Measurements from ENCODE around the gene INSRR. TPM values are rescaled to one million over a fixed set of nuclear protein-coding genes. Genes with fewer than 3 reads are reported as not detected.

INSRR gene
- total and polyA plus RNA-seq, 2 of the 4 experiments (the other 2 are of a cell fraction) = not detected

DNA sequence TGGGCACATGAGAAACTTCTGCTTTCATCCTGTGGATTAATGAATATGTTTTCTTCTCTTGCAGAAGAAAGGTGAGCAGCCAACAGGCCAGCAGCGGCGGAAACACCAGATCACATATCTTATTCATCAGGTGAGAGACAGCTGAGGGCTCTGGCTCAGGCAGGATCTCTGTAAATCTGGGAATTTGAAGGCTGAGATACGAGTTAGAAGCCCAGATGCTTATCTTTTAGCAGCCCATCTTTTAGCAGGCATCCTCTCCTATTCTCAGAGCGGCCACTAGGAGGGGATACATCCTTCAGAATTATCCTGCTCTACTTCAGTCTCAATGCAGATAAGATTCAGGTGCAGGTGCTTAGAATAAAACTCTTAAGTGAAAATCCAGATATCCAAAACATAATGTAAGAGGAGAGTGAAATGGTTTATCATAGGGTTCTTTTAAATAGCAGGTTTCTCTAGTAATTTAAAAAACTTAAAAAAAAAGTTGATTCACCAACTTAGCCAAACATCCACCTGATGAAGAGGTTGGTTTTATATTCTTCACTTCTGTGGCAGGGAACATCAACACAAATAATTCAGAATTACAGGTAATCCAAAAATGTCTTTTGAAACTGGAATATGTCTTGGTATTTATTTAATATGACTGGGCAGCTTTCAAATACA, 61.6 kb downstream of the INSRR start:
- Histone ChIP-seq H2BK15ac (ENCODE audit: low read depth, low read length) (no peak overlapping the region), H3K18ac (ENCODE audit: low read depth, low read length) (no peak overlapping the region), H3K9me1 (ENCODE audit: insufficient read depth, low read length) (0 out of 2 replicates have a peak, but pooled peaks cover 3% of the 10 kb centered on the region), H3K27me3 (ENCODE audit: control insufficient read depth, insufficient read depth, low read length) (no peaks in the 10 kb centered on the region), H2AFZ (replicated peaks; ENCODE audit: low read length, poor library complexity) (no peak overlapping the region), H3K27ac (ENCODE audit: insufficient read depth, low read length) (no peak overlapping the region), H2AK5ac (ENCODE audit: low read depth, low read length) (no peak overlapping the region), H4K8ac (ENCODE audit: low read depth in 2 of 2, low read length in 2 of 2) (no peak overlapping the region), H3K9me3 (ENCODE audit: control insufficient read depth, insufficient read depth, low read length) (no peaks in the 10 kb centered on the region), H3K36me3 (ENCODE audit: control insufficient read depth, insufficient read depth, low read length) (peaks cover 55% of the 10 kb centered on the region), H2AK9ac (replicated peaks; ENCODE audit: low read depth, low read length, poor library complexity) (no peak overlapping the region), H2BK120ac (ENCODE audit: low read depth, low read length) (no peak overlapping the region), H3K4me3 (ENCODE audit: insufficient read depth, low read depth, low read length) (no peak overlapping the region), H3K4ac (ENCODE audit: low read depth, low read length) (no peak overlapping the region), H4K20me1 (ENCODE audit: insufficient read depth, low read length) (peaks cover 40% of the 10 kb centered on the region), H3K79me1 (ENCODE audit: low read depth in 1 of 2, low read length in 2 of 2) (peaks cover 0 to 13% of the 10 kb centered on the region in 2 experiments; a peak in 1 of 4 replicates), H2BK20ac (ENCODE audit: low read depth, low read length) (no peak overlapping the region), H3K23ac (ENCODE audit: low read depth, low read length) (no peak overlapping the region), H3K4me1 (ENCODE audit: control insufficient read depth, insufficient read depth, low read length) (peaks cover 9% of the 10 kb centered on the region), H4K5ac (ENCODE audit: low read depth, low read length) (no peak overlapping the region), H3K14ac (replicated peaks; ENCODE audit: low read depth, low read length) (no peak overlapping the region), H3K9ac (ENCODE audit: low read depth, low read length) (no peak overlapping the region), H3K4me2 (ENCODE audit: low read depth, low read length) (no peak overlapping the region), H2BK5ac (ENCODE audit: low read depth, low read length, poor library complexity, severe bottlenecking) (no peak overlapping the region), H3K56ac (ENCODE audit: extremely low read depth, insufficient read depth, low read length) (no peak overlapping the region), H4K91ac (ENCODE audit: insufficient read depth, low read depth, low read length) (no peak overlapping the region)
- ChIA-PET CTCF (interaction anchor here (1.1 to 1.9 kb wide), 6 partner anchors 62 to 95 kb away, joined by 3 to 6 read pairs (median 4); partner anchors contain the start of gene NTRK1), POLR2A (ENCODE audit: unreplicated experiment) (no interaction called here)
- intact Hi-C loops (cut with micrococcal nuclease) (loop anchor here (1.0 to 5.0 kb wide), 4 partner anchors 63 to 125 kb away; partner anchors contain the start of genes LRRC71 and NTRK1), in situ Hi-C loops (cut with MboI; ENCODE audit: low sequenced_read_pairs) (no loop called here), dilution Hi-C loops (cut with HindIII; ENCODE audit: low sequenced_read_pairs, unreplicated experiment) (no loop called here)
- ATAC-seq (ENCODE audit: low read depth) (peak; percentile 69), DNase-seq (peak; percentile 64)
- no CpG with 5 or more reads among the region's 4 CpGs for WGBS, 2 experiments (ENCODE audit: extremely low coverage in 2 of 2, insufficient read length in 1 of 2)
- BruUV-seq (replicated peaks) = no TSS peak
- TF ChIP-seq CEBPB (IDR thresholded peaks at IDR 0.05; ENCODE audit: low read depth, low read length) (no peak), RAD21 (IDR thresholded peaks at IDR 0.05; ENCODE audit: low read length) (peak; percentile 80), BHLHE40 (IDR thresholded peaks at IDR 0.05; ENCODE audit: low read depth, low read length) (no peak), MAFK (IDR thresholded peaks at IDR 0.05; ENCODE audit: low read depth, low read length) (no peak), SMC3 (IDR thresholded peaks at IDR 0.05; ENCODE audit: low read depth, low read length) (peak; percentile 78), NFE2L2 (IDR thresholded peaks at IDR 0.05; ENCODE audit: low read depth, low read length) (no peak), MAZ (IDR thresholded peaks at IDR 0.05; ENCODE audit: borderline replicate concordance, low read depth, low read length) (no peak)
- TF ChIP-seq, protein P1, sequence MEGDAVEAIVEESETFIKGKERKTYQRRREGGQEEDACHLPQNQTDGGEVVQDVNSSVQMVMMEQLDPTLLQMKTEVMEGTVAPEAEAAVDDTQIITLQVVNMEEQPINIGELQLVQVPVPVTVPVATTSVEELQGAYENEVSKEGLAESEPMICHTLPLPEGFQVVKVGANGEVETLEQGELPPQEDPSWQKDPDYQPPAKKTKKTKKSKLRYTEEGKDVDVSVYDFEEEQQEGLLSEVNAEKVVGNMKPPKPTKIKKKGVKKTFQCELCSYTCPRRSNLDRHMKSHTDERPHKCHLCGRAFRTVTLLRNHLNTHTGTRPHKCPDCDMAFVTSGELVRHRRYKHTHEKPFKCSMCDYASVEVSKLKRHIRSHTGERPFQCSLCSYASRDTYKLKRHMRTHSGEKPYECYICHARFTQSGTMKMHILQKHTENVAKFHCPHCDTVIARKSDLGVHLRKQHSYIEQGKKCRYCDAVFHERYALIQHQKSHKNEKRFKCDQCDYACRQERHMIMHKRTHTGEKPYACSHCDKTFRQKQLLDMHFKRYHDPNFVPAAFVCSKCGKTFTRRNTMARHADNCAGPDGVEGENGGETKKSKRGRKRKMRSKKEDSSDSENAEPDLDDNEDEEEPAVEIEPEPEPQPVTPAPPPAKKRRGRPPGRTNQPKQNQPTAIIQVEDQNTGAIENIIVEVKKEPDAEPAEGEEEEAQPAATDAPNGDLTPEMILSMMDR (conservative IDR thresholded peaks at IDR 0.05; ENCODE audit: low read depth, low read length) = peak; percentile 82

Data from IMR-90 (cell line).